IMR-90 (cell line): Measurements from ENCODE around the gene HCFC1R1. TPM values are rescaled to one million over a fixed set of nuclear protein-coding genes. Genes with fewer than 3 reads are reported as not detected.

ENCODE experiments used
- ATAC-seq: fragments of 200-7000 bp; cut with Tn5 transposase; 2 replicates; pipeline ENCODE4 v1.9.1; 2020; ENCODE audit warnings: low read depth, mild to moderate bottlenecking, moderate library complexity
- BruUV-seq: library from RNA; stranded (reverse); fragments of 400-500 nt; replicated peaks from 2 replicates; lab custom pipeline; 2021; lab: Mats Ljungman, UMichigan
- CTCF ChIA-PET: fragments of 300-600 bp; formaldehyde crosslinking; extraction: SDS; loops from one replicate; lab custom pipeline; 2021; ENCODE audit warnings: antibody characterized with exemption; lab: Yijun Ruan, JAX
- POLR2A ChIA-PET: fragments of 300-600 bp; sonication (Branson Sonifier 250); formaldehyde crosslinking; loops from one replicate; lab custom pipeline; 2022; ENCODE audit warnings: antibody characterized with exemption; ENCODE audit not compliant: unreplicated experiment; lab: Charles Lee
- DNase-seq: peaks from one replicate; pipeline ENCODE4 v3.0.0; 2013
- H2AFZ ChIP-seq: replicated peaks from 2 replicates; pipeline ENCODE3; 2013; ENCODE audit warnings: low read length, mild to moderate bottlenecking; ENCODE audit not compliant: poor library complexity
- H2AK5ac ChIP-seq: 2 replicates; pipeline ENCODE4 v1.6.1; 2013; ENCODE audit warnings: low read depth, low read length, inconsistent platforms
- H2AK9ac ChIP-seq: replicated peaks from 2 replicates; pipeline ENCODE3; 2013; ENCODE audit warnings: mild to moderate bottlenecking, low read depth, low read length, moderate library complexity; ENCODE audit not compliant: poor library complexity
- H2BK120ac ChIP-seq: 2 replicates; pipeline ENCODE4 v1.6.1; 2013; ENCODE audit warnings: low read depth, low read length, inconsistent platforms
- H2BK15ac ChIP-seq: 3 replicates; pipeline ENCODE4 v1.6.1; 2013; ENCODE audit warnings: low read depth, low read length, inconsistent platforms
- H2BK20ac ChIP-seq: 2 replicates; pipeline ENCODE4 v1.6.1; 2013; ENCODE audit warnings: low read depth, mild to moderate bottlenecking, inconsistent platforms, low read length, moderate library complexity
- H2BK5ac ChIP-seq: 2 replicates; pipeline ENCODE4 v1.6.1; 2013; ENCODE audit warnings: mild to moderate bottlenecking, low read depth, low read length, inconsistent platforms; ENCODE audit not compliant: poor library complexity, severe bottlenecking
- H3K14ac ChIP-seq: replicated peaks from 2 replicates; pipeline ENCODE4 v1.6.1; 2013; ENCODE audit warnings: low read depth, low read length, inconsistent platforms
- H3K18ac ChIP-seq: 2 replicates; pipeline ENCODE4 v1.6.1; 2013; ENCODE audit warnings: low read depth, low read length, control low read depth
- H3K23ac ChIP-seq: 2 replicates; pipeline ENCODE4 v1.6.1; 2013; ENCODE audit warnings: low read depth, low read length, inconsistent platforms
- H3K27ac ChIP-seq: 2 replicates; pipeline ENCODE4 v1.5.1; 2013; ENCODE audit warnings: mild to moderate bottlenecking, control low read depth, low read length; ENCODE audit not compliant: insufficient read depth
- H3K27me3 ChIP-seq: 2 replicates; pipeline ENCODE4 v1.6.1; 2013; ENCODE audit warnings: low read length; ENCODE audit not compliant: control insufficient read depth, insufficient read depth
- H3K36me3 ChIP-seq: 2 replicates; pipeline ENCODE4 v1.6.1; 2013; ENCODE audit warnings: low read length, mixed read lengths; ENCODE audit not compliant: control insufficient read depth, insufficient read depth
- H3K4ac ChIP-seq: 2 replicates; pipeline ENCODE4 v1.6.1; 2013; ENCODE audit warnings: low read depth, low read length, inconsistent platforms
- H3K4me1 ChIP-seq: 2 replicates; pipeline ENCODE4 v1.6.1; 2013; ENCODE audit warnings: low read length, mixed read lengths; ENCODE audit not compliant: control insufficient read depth, insufficient read depth
- H3K4me2 ChIP-seq: 2 replicates; pipeline ENCODE4 v1.6.1; 2013; ENCODE audit warnings: low read depth, mild to moderate bottlenecking, control low read depth, low read length, moderate library complexity
- H3K4me3 ChIP-seq: 2 replicates; pipeline ENCODE4 v1.5.1; 2013; ENCODE audit warnings: low read depth, mild to moderate bottlenecking, control low read depth, low read length, moderate library complexity; ENCODE audit not compliant: insufficient read depth
- H3K56ac ChIP-seq: 2 replicates; pipeline ENCODE4 v1.6.1; 2013; ENCODE audit warnings: low read length, inconsistent platforms; ENCODE audit not compliant: insufficient read depth; ENCODE audit errors: extremely low read depth
- H3K79me1 ChIP-seq, 2 experiments: 2 replicates each; pipeline ENCODE4 v1.6.1; 2013; ENCODE audit warnings: low read length in 2 of 2, inconsistent platforms in 1 of 2, low read depth in 1 of 2
- H3K9ac ChIP-seq: 2 replicates; pipeline ENCODE4 v1.6.1; 2013; ENCODE audit warnings: low read depth, low read length, control low read depth
- H3K9me1 ChIP-seq: 2 replicates; pipeline ENCODE4 v1.6.1; 2013; ENCODE audit warnings: low read length, inconsistent platforms; ENCODE audit not compliant: insufficient read depth
- H3K9me3 ChIP-seq: 2 replicates; pipeline ENCODE4 v1.6.1; 2013; ENCODE audit warnings: low read length; ENCODE audit not compliant: control insufficient read depth, insufficient read depth
- H4K20me1 ChIP-seq: 2 replicates; pipeline ENCODE4 v1.6.1; 2013; ENCODE audit warnings: low read length, inconsistent platforms; ENCODE audit not compliant: insufficient read depth
- H4K5ac ChIP-seq: 2 replicates; pipeline ENCODE4 v1.6.1; 2013; ENCODE audit warnings: mild to moderate bottlenecking, low read depth, low read length, control low read depth
- H4K8ac ChIP-seq, 2 experiments: 2 replicates each; pipeline ENCODE4 v1.6.1; 2013; ENCODE audit warnings: low read depth in 2 of 2, low read length in 2 of 2, control low read depth in 1 of 2, inconsistent platforms in 1 of 2
- H4K91ac ChIP-seq: 2 replicates; pipeline ENCODE4 v1.6.1; 2013; ENCODE audit warnings: low read depth, low read length, inconsistent platforms; ENCODE audit not compliant: insufficient read depth
- BHLHE40 ChIP-seq: fragments of 150-350 bp; IDR thresholded peaks from 2 replicates; pipeline ENCODE4 v1.6.1; 2016; ENCODE audit warnings: mild to moderate bottlenecking, low read depth, low read length
- CEBPB ChIP-seq: IDR thresholded peaks from 2 replicates; pipeline ENCODE4 v1.6.1; 2012; ENCODE audit warnings: low read depth, low read length, improper control_type of control experiment
- CHD1 ChIP-seq: IDR thresholded peaks from 2 replicates; pipeline ENCODE4 v1.6.1; 2012; ENCODE audit warnings: low read depth, low read length, improper control_type of control experiment
- FOS ChIP-seq: fragments of 150-350 bp; IDR thresholded peaks from 2 replicates; pipeline ENCODE4 v1.6.1; 2016; ENCODE audit warnings: low read depth, low read length
- MAFK ChIP-seq: IDR thresholded peaks from 2 replicates; pipeline ENCODE4 v1.6.1; 2012; ENCODE audit warnings: low read depth, low read length, improper control_type of control experiment
- MAZ ChIP-seq: IDR thresholded peaks from 2 replicates; pipeline ENCODE4 v1.6.1; 2012; ENCODE audit warnings: low read depth, mild to moderate bottlenecking, low read length, improper control_type of control experiment, moderate library complexity, borderline replicate concordance
- MXI1 ChIP-seq: IDR thresholded peaks from 2 replicates; pipeline ENCODE4 v1.6.1; 2012; ENCODE audit warnings: low read depth, mild to moderate bottlenecking, low read length, moderate library complexity, borderline replicate concordance
- NFE2L2 ChIP-seq: fragments of 150-350 bp; IDR thresholded peaks from 2 replicates; pipeline ENCODE4 v1.6.1; 2016; ENCODE audit warnings: low read depth, mild to moderate bottlenecking, low read length
- POLR2A ChIP-seq: IDR thresholded peaks from 2 replicates; pipeline ENCODE4 v1.6.1; 2012; ENCODE audit warnings: mild to moderate bottlenecking, low read depth, low read length
- RAD21 ChIP-seq: IDR thresholded peaks from 2 replicates; pipeline ENCODE4 v1.6.1; 2012; ENCODE audit warnings: low read length, improper control_type of control experiment
- RCOR1 ChIP-seq: IDR thresholded peaks from 2 replicates; pipeline ENCODE4 v1.6.1; 2012; ENCODE audit warnings: mild to moderate bottlenecking, low read length, improper control_type of control experiment; ENCODE audit not compliant: insufficient replicate concordance
- RFX5 ChIP-seq: IDR thresholded peaks from 2 replicates; pipeline ENCODE4 v1.8.0; 2012; ENCODE audit warnings: low read depth, mild to moderate bottlenecking, low read length, moderate library complexity
- WGBS, 2 experiments: methylation state at CpG; one replicate each; pipeline versions ENCODE4 v1.1.5 to v1.1.7; 2013; ENCODE audit warnings: missing lambda C conversion rate in 2 of 2; ENCODE audit not compliant: insufficient read length in 1 of 2; ENCODE audit errors: extremely low coverage in 2 of 2; 5-methylcytosine and 5-hydroxymethylcytosine counted together
- dilution Hi-C: fragments of 300-500 bp; cut with HindIII; formaldehyde crosslinking; loops from one replicate; pipeline ENCODE4 v1.14.3; 2018; ENCODE audit warnings: low sequenced_read_pairs; ENCODE audit not compliant: unreplicated experiment
- in situ Hi-C: fragments of 300-500 bp; cut with MboI; formaldehyde crosslinking; loops from 3 replicates; pipeline ENCODE4 v1.14.3; 2019; ENCODE audit warnings: low sequenced_read_pairs, inconsistent platforms, mixed read lengths
- intact Hi-C: fragments of 100-400 bp; cut with micrococcal nuclease; formaldehyde crosslinking; loops from 2 replicates; pipeline ENCODE4 v1.10.0; 2022
- polyA plus RNA-seq, 3 experiments: library from polyadenylated mRNA; depleted of rRNA; stranded (reverse); fragments of >200 nt; gene quantifications; 2 replicates each; pipeline ENCODE4 v1.2.3, GENCODE V29; 2012; ENCODE audit warnings: low replicate concordance in 1 of 3
- total RNA-seq: library from RNA; depleted of rRNA; stranded (reverse); fragments of >200 nt; gene quantifications from 2 replicates; pipeline ENCODE4 v1.2.3, GENCODE V29; 2012
- TF ChIP-seq, protein P1 (sequence below): fragments of 150-350 bp; IDR thresholded peaks from 2 replicates; pipeline ENCODE4 v1.6.1; 2016; ENCODE audit warnings: low read depth, mild to moderate bottlenecking, low read length, moderate library complexity, borderline replicate concordance
- TF ChIP-seq, protein P2 (sequence below): fragments of 150-350 bp; IDR thresholded peaks from 2 replicates; pipeline ENCODE4 v1.6.1; 2017; ENCODE audit warnings: mild to moderate bottlenecking, antibody characterized with exemption, low read length, low read depth

The HCFC1R1 gene
- total and polyA plus RNA-seq, 2 of the 4 experiments (the other 2 are of a cell fraction): 7.2 to 57.9 TPM

DNA sequence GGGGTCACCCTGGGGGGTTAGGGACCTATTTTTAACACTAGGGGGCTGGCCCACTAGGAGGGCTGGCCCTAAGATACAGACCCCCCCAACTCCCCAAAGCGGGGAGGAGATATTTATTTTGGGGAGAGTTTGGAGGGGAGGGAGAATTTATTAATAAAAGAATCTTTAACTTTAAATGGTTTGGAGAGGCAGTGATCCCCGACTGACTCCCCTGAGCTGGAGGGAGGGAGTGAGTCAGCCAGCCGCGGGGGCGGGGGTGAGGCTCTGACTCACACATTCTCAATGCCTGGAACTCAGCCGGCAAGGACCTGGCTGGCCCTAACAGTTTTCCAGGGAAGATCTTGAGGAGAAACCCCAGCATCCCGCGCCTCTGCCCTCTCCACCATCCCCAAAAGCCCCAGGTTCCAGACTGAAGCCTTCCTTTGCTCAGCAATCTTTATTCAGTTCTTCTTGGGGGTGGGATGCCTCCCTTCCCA, 1.5 kb downstream of the HCFC1R1 start (continued):
- peak; percentile 31; the same call in 1 of the 2 replicates for TF ChIP-seq NFE2L2

DNA sequence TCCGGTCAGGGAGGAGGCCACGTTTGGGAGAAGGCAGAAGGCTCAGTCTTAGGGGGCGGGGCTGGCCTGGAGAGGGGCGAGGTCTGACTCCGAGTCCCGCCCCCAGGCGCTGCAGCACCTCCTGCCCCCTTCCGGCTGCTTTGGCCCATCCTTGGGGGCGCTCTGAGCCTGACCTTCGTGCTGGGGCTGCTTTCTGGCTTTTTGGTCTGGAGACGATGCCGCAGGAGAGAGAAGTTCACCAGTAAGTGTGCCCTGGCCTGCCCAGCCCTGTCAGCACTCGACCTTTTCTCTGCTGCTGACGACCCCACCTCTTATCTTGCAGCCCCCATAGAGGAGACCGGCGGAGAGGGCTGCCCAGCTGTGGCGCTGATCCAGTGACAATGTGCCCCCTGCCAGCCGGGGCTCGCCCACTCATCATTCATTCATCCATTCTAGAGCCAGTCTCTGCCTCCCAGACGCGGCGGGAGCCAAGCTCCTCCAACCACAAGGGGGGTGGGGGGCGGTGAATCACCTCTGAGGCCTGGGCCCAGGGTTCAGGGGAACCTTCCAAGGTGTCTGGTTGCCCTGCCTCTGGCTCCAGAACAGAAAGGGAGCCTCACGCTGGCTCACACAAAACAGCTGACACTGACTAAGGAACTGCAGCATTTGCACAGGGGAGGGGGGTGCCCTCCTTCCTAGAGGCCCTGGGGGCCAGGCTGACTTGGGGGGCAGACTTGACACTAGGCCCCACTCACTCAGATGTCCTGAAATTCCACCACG, 2.1 kb downstream of the HCFC1R1 start:
- Histone ChIP-seq H3K4ac (peak overlapping the region; percentile 98), H3K18ac (peak overlapping the region; percentile 67), H2AFZ (peak overlapping the region; percentile 53), H4K20me1 (peaks cover 31% of the 10 kb centered on the region), H4K5ac (peak overlapping the region; percentile 72), H4K91ac (peak overlapping the region; percentile 98), H4K8ac (peak overlapping the region; percentile 72 to 97), H3K9me1 (no peaks in the 10 kb centered on the region), H3K4me2 (peak overlapping the region; percentile 79), H3K4me1 (peaks cover 11% of the 10 kb centered on the region), H3K23ac (peak overlapping the region; percentile 100), H3K14ac (peak overlapping the region; percentile 98), H3K56ac (peak overlapping the region; percentile 100), H2AK5ac (peak overlapping the region; percentile 90), H2BK15ac (peak overlapping the region; percentile 24; the same call in 1 of the 3 replicates), H3K27ac (peak overlapping the region; percentile 97), H2BK120ac (peak overlapping the region; percentile 83), H3K36me3 (peaks cover 17% of the 10 kb centered on the region), H2BK20ac (peak overlapping the region; percentile 75), H2AK9ac (peak overlapping the region; percentile 99), H3K9me3 (no peaks in the 10 kb centered on the region), H3K79me1 (peaks cover 0 to 27% of the 10 kb centered on the region in 2 experiments; a peak in 2 of 4 replicates), H3K9ac (peak overlapping the region; percentile 85), H3K27me3 (no peaks in the 10 kb centered on the region; the same call in 1 of the 2 replicates), H3K4me3 (peak overlapping the region; percentile 77), H2BK5ac (peak overlapping the region; percentile 99)
- BruUV-seq: TSS peak; percentile 78
- CTCF ChIA-PET: interaction anchor here (2.7 kb wide), 1 partner anchor 10 kb away, joined by 12 read pairs; no protein-coding TSS in a partner anchor
- in situ Hi-C loops (no loop called here), intact Hi-C loops (loop anchor here (1.0 kb wide), 1 partner anchor 38 kb away; no protein-coding TSS in a partner anchor), dilution Hi-C loops (no loop called here)
- DNase-seq: peak; percentile 94
- peak; percentile 46 for ATAC-seq
- WGBS, 2 experiments: no CpG with 5 or more reads among the region's 25 CpGs
- POLR2A ChIA-PET: interaction anchor here (2.0 kb wide), 1 partner anchor 10 kb away, joined by 7 read pairs; no protein-coding TSS in a partner anchor
- TF ChIP-seq POLR2A (peak; percentile 34; the same call in 1 of the 2 replicates), MXI1 (no peak; the same call in 1 of the 2 replicates), MAFK (peak; percentile 37; the same call in 1 of the 2 replicates), CHD1 (no peak; the same call in 1 of the 2 replicates), RCOR1 (peak; percentile 26), FOS (peak; percentile 80), RAD21 (no peak), NFE2L2 (no peak), RFX5 (no peak), MAZ (peak; percentile 51), BHLHE40 (no peak), CEBPB (no peak)
- TF ChIP-seq, protein P1, sequence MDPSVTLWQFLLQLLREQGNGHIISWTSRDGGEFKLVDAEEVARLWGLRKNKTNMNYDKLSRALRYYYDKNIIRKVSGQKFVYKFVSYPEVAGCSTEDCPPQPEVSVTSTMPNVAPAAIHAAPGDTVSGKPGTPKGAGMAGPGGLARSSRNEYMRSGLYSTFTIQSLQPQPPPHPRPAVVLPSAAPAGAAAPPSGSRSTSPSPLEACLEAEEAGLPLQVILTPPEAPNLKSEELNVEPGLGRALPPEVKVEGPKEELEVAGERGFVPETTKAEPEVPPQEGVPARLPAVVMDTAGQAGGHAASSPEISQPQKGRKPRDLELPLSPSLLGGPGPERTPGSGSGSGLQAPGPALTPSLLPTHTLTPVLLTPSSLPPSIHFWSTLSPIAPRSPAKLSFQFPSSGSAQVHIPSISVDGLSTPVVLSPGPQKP: no peak
- TF ChIP-seq, protein P2, sequence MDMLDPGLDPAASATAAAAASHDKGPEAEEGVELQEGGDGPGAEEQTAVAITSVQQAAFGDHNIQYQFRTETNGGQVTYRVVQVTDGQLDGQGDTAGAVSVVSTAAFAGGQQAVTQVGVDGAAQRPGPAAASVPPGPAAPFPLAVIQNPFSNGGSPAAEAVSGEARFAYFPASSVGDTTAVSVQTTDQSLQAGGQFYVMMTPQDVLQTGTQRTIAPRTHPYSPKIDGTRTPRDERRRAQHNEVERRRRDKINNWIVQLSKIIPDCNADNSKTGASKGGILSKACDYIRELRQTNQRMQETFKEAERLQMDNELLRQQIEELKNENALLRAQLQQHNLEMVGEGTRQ: peak; percentile 32
